Endothelial cell of umbilical vein (primary cell): Measurements from ENCODE around the gene ADD2. TPM values are rescaled to one million over a fixed set of nuclear protein-coding genes. Genes with fewer than 3 reads are reported as not detected.
A peak's percentile ranks its signal among the peaks of the same experiment; 100 is the strongest.
"Not testable (repeated sequence)": the region's sequence is repeated elsewhere in the genome, so short reads cannot be mapped to it uniquely, and the experiment has no call there.

Experiments used
- BruUV-seq: library from RNA; stranded (reverse); fragments of 400-500 nt; replicated peaks from 2 replicates; lab custom pipeline; 2021; lab: Mats Ljungman, UMichigan
- CTCF ChIA-PET: fragments of 300-600, 350-600 bp; sonication (Branson Sonifier 250); formaldehyde crosslinking; loops from one replicate; lab custom pipeline; 2021; ENCODE audit warnings: antibody characterized with exemption, inconsistent platforms; lab: Charles Lee
- POLR2A ChIA-PET: fragments of 300-600, 350-600 bp; sonication (Branson Sonifier 250); formaldehyde crosslinking; loops from one replicate; lab custom pipeline; 2021; ENCODE audit warnings: antibody characterized with exemption, inconsistent platforms; lab: Charles Lee
- DNase-seq: peaks from one replicate; pipeline ENCODE4 v3.0.0-alpha.2; 2011; ENCODE audit warnings: low read depth, low spot score
- FAIRE-seq: peaks from 2 replicates; lab custom pipeline; 2011; peaks lifted over from hg19 to GRCh38; lab: Jason Lieb, UNC
- H2AFZ ChIP-seq: 2 replicates; pipeline ENCODE4 v1.6.0; 2012; ENCODE audit warnings: low read depth, low read length, control low read depth, inconsistent platforms
- H3K27ac ChIP-seq: 2 replicates; pipeline ENCODE4 v1.5.1; 2011; ENCODE audit warnings: low read depth, mild to moderate bottlenecking, control low read depth, low read length, moderate library complexity; ENCODE audit not compliant: insufficient read depth
- H3K27me3 ChIP-seq, 2 experiments: 2 replicates each; pipeline versions ENCODE4 v1.6.0 to v1.6.1; 2011; ENCODE audit warnings: low read length in 2 of 2, mixed read lengths in 1 of 2; ENCODE audit not compliant: control insufficient read depth in 2 of 2, insufficient read depth in 2 of 2
- H3K36me3 ChIP-seq, 2 experiments: 2 replicates in 1 of 2; 3 replicates in 1 of 2; pipeline ENCODE4 v1.5.1; 2011; ENCODE audit warnings: low read length in 2 of 2, mild to moderate bottlenecking in 1 of 2, moderate library complexity in 1 of 2; ENCODE audit not compliant: control insufficient read depth in 2 of 2, insufficient read depth in 2 of 2; ENCODE audit errors: extremely low read depth in 1 of 2
- H3K4me1 ChIP-seq: 3 replicates; pipeline ENCODE4 v1.5.1; 2011; ENCODE audit warnings: mild to moderate bottlenecking, low read length; ENCODE audit not compliant: control insufficient read depth, insufficient read depth; ENCODE audit errors: extremely low read depth
- H3K4me2 ChIP-seq: 2 replicates; pipeline ENCODE4 v1.6.1; 2011; ENCODE audit warnings: low read length, control low read depth, mixed read lengths; ENCODE audit not compliant: insufficient read depth
- H3K4me3 ChIP-seq, 3 experiments: fragments of 200-600 bp in 1 of 3; sonication (generic), shearing (Covaris generic) in 1 of 3; replicated peaks in 1 of 3; 2 replicates each; pipeline ENCODE4 v1.5.1; 2011 to 2016; ENCODE audit warnings: control low read depth in 3 of 3, low read length in 3 of 3, mild to moderate bottlenecking in 2 of 3, inconsistent platforms in 1 of 3, low read depth in 1 of 3, moderate library complexity in 1 of 3; ENCODE audit not compliant: insufficient read depth in 1 of 3
- H3K79me2 ChIP-seq: 2 replicates; pipeline ENCODE4 v1.6.0; 2012; ENCODE audit warnings: low read length, inconsistent platforms; ENCODE audit not compliant: control insufficient read depth, insufficient read depth
- H3K9ac ChIP-seq: replicated peaks from 2 replicates; pipeline ENCODE3; 2011; ENCODE audit warnings: low read length, control low read depth; ENCODE audit not compliant: insufficient read depth; ENCODE audit errors: extremely low read depth
- H3K9me1 ChIP-seq: replicated peaks from 3 replicates; pipeline ENCODE4 v1.6.0; 2011; ENCODE audit warnings: mild to moderate bottlenecking, low read length; ENCODE audit not compliant: control insufficient read depth, insufficient read depth; ENCODE audit errors: extremely low read depth
- H3K9me3 ChIP-seq: replicated peaks from 2 replicates; pipeline ENCODE4 v1.5.1; 2012; ENCODE audit warnings: low read length, inconsistent platforms; ENCODE audit not compliant: control insufficient read depth, insufficient read depth
- H4K20me1 ChIP-seq: replicated peaks from 2 replicates; pipeline ENCODE3; 2011; ENCODE audit warnings: mild to moderate bottlenecking, low read length; ENCODE audit not compliant: control insufficient read depth, insufficient read depth; ENCODE audit errors: extremely low read depth
- EZH2 ChIP-seq: IDR thresholded peaks from 2 replicates; pipeline ENCODE4 v1.6.1; 2012; ENCODE audit warnings: borderline replicate concordance, low read depth, mild to moderate bottlenecking, moderate library complexity, low read length, inconsistent platforms; ENCODE audit not compliant: severe bottlenecking
- FOS ChIP-seq: IDR thresholded peaks from 2 replicates; pipeline ENCODE4 v1.6.1; 2011; ENCODE audit warnings: mild to moderate bottlenecking, low read length, moderate library complexity, borderline replicate concordance; ENCODE audit not compliant: insufficient read depth
- GATA2 ChIP-seq: IDR thresholded peaks from 2 replicates; pipeline ENCODE4 v1.7.0; 2011; ENCODE audit warnings: low read depth, mild to moderate bottlenecking, moderate library complexity, mixed read lengths, low read length; ENCODE audit not compliant: insufficient read length, insufficient read depth
- JUN ChIP-seq: IDR thresholded peaks from 2 replicates; pipeline ENCODE4 v1.6.1; 2011; ENCODE audit warnings: borderline replicate concordance, low read depth; ENCODE audit not compliant: insufficient read length, insufficient read depth
- MYC ChIP-seq: IDR thresholded peaks from one replicate; pipeline ENCODE4 v1.6.1; 2011; ENCODE audit warnings: mild to moderate bottlenecking, low read depth, low read length
- POLR2A ChIP-seq: IDR thresholded peaks from 2 replicates; pipeline ENCODE4 v1.6.1; 2012; ENCODE audit warnings: low read depth, mild to moderate bottlenecking, control low read depth, low read length
- POLR2AphosphoS5 ChIP-seq: IDR thresholded peaks from 2 replicates; pipeline ENCODE4 v1.6.1; 2012; ENCODE audit warnings: low read depth, mild to moderate bottlenecking, control low read depth, low read length, moderate library complexity; ENCODE audit not compliant: insufficient read depth
- dilution Hi-C: fragments of 300-500 bp; cut with MboI; formaldehyde crosslinking; loops from one replicate; pipeline ENCODE4 v1.15.0; 2019; ENCODE audit warnings: low sequenced_read_pairs; ENCODE audit not compliant: extremely low pct_ligation_motif_present
- intact Hi-C: fragments of 100-400 bp; cut with micrococcal nuclease; formaldehyde crosslinking; loops from one replicate; pipeline ENCODE4 v1.10.0; 2022
- polyA plus RNA-seq, 4 experiments: library from polyadenylated mRNA; depleted of rRNA in 3 of 4; stranded (reverse) in 3 of 4; unstranded in 1 of 4; fragments of >200 nt; gene quantifications; 2 replicates each; pipeline versions ENCODE4 v1.2.1 to v1.2.3, GENCODE V29; 2011 to 2012; ENCODE audit warnings: missing spikeins in 1 of 4
- total RNA-seq: library from RNA; stranded (reverse); gene quantifications from 2 replicates; pipeline ENCODE4 v1.2.3, GENCODE V29; 2021
- TF ChIP-seq, protein P1 (sequence below): IDR thresholded peaks from 2 replicates; pipeline ENCODE4 v1.6.1; 2011; ENCODE audit not compliant: insufficient read depth, insufficient read length
- TF ChIP-seq, protein P2 (sequence below), 2 donors: IDR thresholded peaks; 1 replicate in 1 of 2; 2 replicates in 1 of 2; pipeline ENCODE4 v1.5.1; 2011; ENCODE audit warnings: low read length in 2 of 2, mild to moderate bottlenecking in 2 of 2, moderate library complexity in 2 of 2, control low read depth in 1 of 2, inconsistent platforms in 1 of 2, low read depth in 1 of 2; ENCODE audit not compliant: insufficient read depth in 1 of 2; ENCODE audit errors: extremely low read depth in 1 of 2

ADD2 gene
- total and polyA plus RNA-seq, 2 donors (not counting 3 experiments of a cell fraction or from before 2014, with no cell fraction given), result 0.17 TPM; not detected in 1

DNA sequence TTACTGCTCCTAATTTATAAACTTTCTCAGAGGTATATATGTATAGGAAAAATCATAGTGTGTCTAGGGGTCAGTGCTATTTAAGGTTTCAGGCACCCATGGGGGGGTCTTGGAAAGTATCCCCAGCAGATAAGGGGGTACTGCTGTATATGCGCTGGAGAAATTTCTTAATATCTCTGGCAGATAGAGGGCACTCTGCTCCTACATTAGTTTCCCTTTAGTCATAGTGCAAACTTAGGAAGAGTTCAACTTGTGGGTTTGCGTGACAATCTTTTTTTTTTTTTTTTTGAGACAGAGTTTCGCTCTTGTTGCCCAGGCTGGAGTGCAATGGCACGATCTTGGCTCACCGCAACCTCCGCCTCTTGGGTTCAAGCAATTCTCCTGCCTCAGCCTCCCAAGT is 112.8 kb downstream of the ADD2 start:
- FAIRE-seq, dilution Hi-C loops: not testable (repeated sequence)

DNA sequence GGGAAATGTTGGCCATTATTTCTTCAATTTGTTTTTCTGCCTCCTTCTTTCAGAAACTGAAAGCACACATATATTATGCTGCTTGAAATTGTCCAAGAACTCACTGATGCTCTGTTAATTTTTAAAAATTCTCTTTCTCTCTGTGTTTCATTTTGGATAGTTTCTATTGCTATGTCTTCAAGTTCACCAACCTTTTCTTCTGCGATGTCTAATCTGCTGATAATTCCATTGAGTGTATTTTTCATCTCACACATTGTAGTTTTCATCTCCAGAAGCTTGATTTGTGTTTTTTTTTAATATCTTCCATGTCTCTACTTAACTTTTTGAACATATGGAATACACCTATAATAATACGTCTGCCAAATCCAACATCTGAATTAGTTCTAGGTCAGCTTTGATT is 116.3 kb downstream of the ADD2 start:
- DNase-seq (no peak), FAIRE-seq (no peak)
- dilution Hi-C loops (no loop called here), intact Hi-C loops (no loop called here)
- POLR2A ChIA-PET, result no interaction called here
- no TSS peak for BruUV-seq
- Histone ChIP-seq H3K9me3 (no peaks in the 10 kb centered on the region), H3K36me3 (no peaks in the 10 kb centered on the region), H3K27ac (no peak overlapping the region), H2AFZ (no peak overlapping the region), H3K4me1 (no peaks in the 10 kb centered on the region), H3K79me2 (no peaks in the 10 kb centered on the region), H3K27me3 (peaks cover 10 to 20% of the 10 kb centered on the region in 2 experiments), H3K9me1 (no peaks in the 10 kb centered on the region), H3K4me3 (no peak overlapping the region), H3K4me2 (no peak overlapping the region), H4K20me1 (no peaks in the 10 kb centered on the region), H3K9ac (no peak overlapping the region)
- TF ChIP-seq JUN, result no peak
- TF ChIP-seq, protein P1, sequence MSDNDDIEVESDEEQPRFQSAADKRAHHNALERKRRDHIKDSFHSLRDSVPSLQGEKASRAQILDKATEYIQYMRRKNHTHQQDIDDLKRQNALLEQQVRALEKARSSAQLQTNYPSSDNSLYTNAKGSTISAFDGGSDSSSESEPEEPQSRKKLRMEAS, result no peak
- TF ChIP-seq POLR2A, result no peak
- no peak for TF ChIP-seq FOS
- no peak for TF ChIP-seq MYC
- TF ChIP-seq, protein P2, sequence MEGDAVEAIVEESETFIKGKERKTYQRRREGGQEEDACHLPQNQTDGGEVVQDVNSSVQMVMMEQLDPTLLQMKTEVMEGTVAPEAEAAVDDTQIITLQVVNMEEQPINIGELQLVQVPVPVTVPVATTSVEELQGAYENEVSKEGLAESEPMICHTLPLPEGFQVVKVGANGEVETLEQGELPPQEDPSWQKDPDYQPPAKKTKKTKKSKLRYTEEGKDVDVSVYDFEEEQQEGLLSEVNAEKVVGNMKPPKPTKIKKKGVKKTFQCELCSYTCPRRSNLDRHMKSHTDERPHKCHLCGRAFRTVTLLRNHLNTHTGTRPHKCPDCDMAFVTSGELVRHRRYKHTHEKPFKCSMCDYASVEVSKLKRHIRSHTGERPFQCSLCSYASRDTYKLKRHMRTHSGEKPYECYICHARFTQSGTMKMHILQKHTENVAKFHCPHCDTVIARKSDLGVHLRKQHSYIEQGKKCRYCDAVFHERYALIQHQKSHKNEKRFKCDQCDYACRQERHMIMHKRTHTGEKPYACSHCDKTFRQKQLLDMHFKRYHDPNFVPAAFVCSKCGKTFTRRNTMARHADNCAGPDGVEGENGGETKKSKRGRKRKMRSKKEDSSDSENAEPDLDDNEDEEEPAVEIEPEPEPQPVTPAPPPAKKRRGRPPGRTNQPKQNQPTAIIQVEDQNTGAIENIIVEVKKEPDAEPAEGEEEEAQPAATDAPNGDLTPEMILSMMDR (IDR thresholded peaks at IDR 0.05; ENCODE audit: extremely low read depth in 1 of 2, insufficient read depth in 1 of 2, low read depth in 1 of 2, low read length in 2 of 2), result no peak
- no peak for TF ChIP-seq EZH2
- no peak for TF ChIP-seq POLR2AphosphoS5
- TF ChIP-seq GATA2, result no peak
- CTCF ChIA-PET, result interaction anchor here (0.6 to 2.7 kb wide), 2 partner anchors 134 to 348 kb away, joined by 3 to 16 read pairs; no protein-coding TSS in a partner anchor

More for the DNA sequence above, 112.8 kb downstream of the ADD2 start:
- H3K79me2 ChIP-seq, H3K4me1 ChIP-seq, H2AFZ ChIP-seq, POLR2A ChIA-PET, BruUV-seq, H3K9me1 ChIP-seq, H3K4me2 ChIP-seq, H3K9me3 ChIP-seq, H3K36me3 ChIP-seq, H3K4me3 ChIP-seq, H3K9ac ChIP-seq, H4K20me1 ChIP-seq, H3K27ac ChIP-seq: not testable (repeated sequence)
- intact Hi-C loops, result loop anchor here (2.0 kb wide), 1 partner anchor 130 kb away; no protein-coding TSS in a partner anchor
- TF ChIP-seq, protein P2 (IDR thresholded peaks at IDR 0.05; ENCODE audit: extremely low read depth in 1 of 2, insufficient read depth in 1 of 2, low read depth in 1 of 2, low read length in 2 of 2), result peak; percentile 12 to 19
- H3K27me3 ChIP-seq, result peaks cover 14 to 27% of the 10 kb centered on the region in 2 experiments
- CTCF ChIA-PET, result interaction anchor here (0.7 to 2.1 kb wide), 7 partner anchors 16 to 351 kb away, joined by 3 to 10 read pairs (median 3); no protein-coding TSS in a partner anchor
- peak; percentile 24 for DNase-seq
